D721Med (cell line): ENCODE data around the gene HMGCLL1.
A peak's percentile ranks its signal among the peaks of the same experiment; 100 is the strongest.

Experiments
- DNase-seq: peaks from one replicate; pipeline ENCODE4 v3.0.0; 2011; ENCODE audit warnings: low spot score; ENCODE audit not compliant: insufficient read length
- FAIRE-seq: peaks from 2 replicates; lab custom pipeline; 2011; peaks lifted over from hg19 to GRCh38; lab: Jason Lieb, UNC
- CTCF ChIP-seq: IDR thresholded peaks from 2 replicates; pipeline ENCODE4 v1.5.1; 2012; ENCODE audit warnings: mild to moderate bottlenecking, control low read depth; ENCODE audit not compliant: insufficient read depth; ENCODE audit errors: missing control alignments

Gene HMGCLL1

GRCh38 chr6:55456016-55456415, 123.0 kb downstream of the HMGCLL1 start:
- FAIRE-seq (no peak), DNase-seq (no peak)
- TF ChIP-seq CTCF: no peak

- no peak for FAIRE-seq
- no peak for DNase-seq
- no peak for TF ChIP-seq CTCF
These were observed 129.0 kb downstream of the HMGCLL1 start for GRCh38 chr6:55450005-55450404.

GRCh38 chr6:55449225-55449624, 129.8 kb downstream of the HMGCLL1 start:
- no peak for FAIRE-seq
- DNase-seq: no peak
- no peak for TF ChIP-seq CTCF

- no peak for TF ChIP-seq CTCF
- FAIRE-seq (no peak), DNase-seq (no peak)
These were observed 130.5 kb downstream of the HMGCLL1 start for GRCh38 chr6:55448451-55448850.

GRCh38 chr6:55447891-55448290, 131.1 kb downstream of the HMGCLL1 start:
- no peak for DNase-seq
- no peak for TF ChIP-seq CTCF
- FAIRE-seq: no peak

- peak; percentile 56 for TF ChIP-seq CTCF
- DNase-seq: no peak
- peak; percentile 60 for FAIRE-seq
These were observed 133.3 kb downstream of the HMGCLL1 start for GRCh38 chr6:55445648-55446204.

- DNase-seq (no peak), FAIRE-seq (no peak)
- no peak for TF ChIP-seq CTCF
These were observed 135.5 kb downstream of the HMGCLL1 start for GRCh38 chr6:55443238-55444134.
